MCF 10A (cell line): Measurements from ENCODE around the gene HELZ. TPM values are rescaled to one million over a fixed set of nuclear protein-coding genes. Genes with fewer than 3 reads are reported as not detected.
A peak's percentile ranks its signal among the peaks of the same experiment; 100 is the strongest.
"Not testable (repeated sequence)": the region's sequence is repeated elsewhere in the genome, so short reads cannot be mapped to it uniquely, and the experiment has no call there.

Experiments
- BruUV-seq: library from RNA; stranded (reverse); fragments of 400-500 nt; replicated peaks from 2 replicates; lab custom pipeline; 2021; lab: Mats Ljungman, UMichigan
- CTCF ChIA-PET: fragments of 300-600 bp; sonication (Branson Sonifier 250); formaldehyde crosslinking; extraction: SDS; loops from one replicate; lab custom pipeline; 2021; ENCODE audit warnings: antibody characterized with exemption, inconsistent platforms; lab: Yijun Ruan, JAX
- POLR2A ChIA-PET: fragments of 300-600, 350-650 bp; sonication (Branson Sonifier 250); formaldehyde crosslinking; extraction: SDS; loops from one replicate; lab custom pipeline; 2020; ENCODE audit warnings: antibody characterized with exemption, inconsistent platforms; lab: Yijun Ruan, JAX
- DNase-seq: peaks from one replicate; pipeline ENCODE4 v3.0.0-alpha.2; 2018; ENCODE audit not compliant: unreplicated experiment
- H3K27ac Mint-ChIP-seq: one replicate; pipeline ENCODE4 v1.8.0; 2022; ENCODE audit warnings: mild to moderate bottlenecking, low read depth, mixed read lengths; ENCODE audit not compliant: unreplicated experiment
- H3K27me3 Mint-ChIP-seq: one replicate; pipeline ENCODE4 v1.8.0; 2022; ENCODE audit warnings: mixed read lengths; ENCODE audit not compliant: insufficient read depth, unreplicated experiment
- H3K36me3 Mint-ChIP-seq: one replicate; pipeline ENCODE4 v1.8.0; 2022; ENCODE audit warnings: mild to moderate bottlenecking, moderate library complexity, mixed read lengths; ENCODE audit not compliant: insufficient read depth, unreplicated experiment
- H3K4me1 Mint-ChIP-seq: one replicate; pipeline ENCODE4 v1.8.0; 2022; ENCODE audit warnings: mixed read lengths; ENCODE audit not compliant: insufficient read depth, unreplicated experiment
- H3K4me3 Mint-ChIP-seq: one replicate; pipeline ENCODE4 v1.8.0; 2022; ENCODE audit warnings: mild to moderate bottlenecking, moderate library complexity, mixed read lengths; ENCODE audit not compliant: unreplicated experiment
- H3K9me3 Mint-ChIP-seq: one replicate; pipeline ENCODE4 v1.8.0; 2022; ENCODE audit warnings: mixed read lengths; ENCODE audit not compliant: unreplicated experiment
- intact Hi-C: fragments of 100-400 bp; cut with micrococcal nuclease; formaldehyde crosslinking; loops from 2 replicates; pipeline ENCODE4 v1.14.1; 2022
- total RNA-seq: library from RNA; stranded (reverse); gene quantifications from 2 replicates; pipeline ENCODE4 v1.2.3, GENCODE V29; 2022
- TF ChIP-seq, protein P1 (sequence below): fragments of 200-600 bp; IDR thresholded peaks from one replicate; pipeline ENCODE4 v1.8.0; 2022; ENCODE audit warnings: antibody characterized with exemption, mild to moderate bottlenecking; ENCODE audit not compliant: unreplicated experiment

HELZ gene
- total RNA-seq, 1 experiment from 2014 or later, result 71.7 TPM

DNA sequence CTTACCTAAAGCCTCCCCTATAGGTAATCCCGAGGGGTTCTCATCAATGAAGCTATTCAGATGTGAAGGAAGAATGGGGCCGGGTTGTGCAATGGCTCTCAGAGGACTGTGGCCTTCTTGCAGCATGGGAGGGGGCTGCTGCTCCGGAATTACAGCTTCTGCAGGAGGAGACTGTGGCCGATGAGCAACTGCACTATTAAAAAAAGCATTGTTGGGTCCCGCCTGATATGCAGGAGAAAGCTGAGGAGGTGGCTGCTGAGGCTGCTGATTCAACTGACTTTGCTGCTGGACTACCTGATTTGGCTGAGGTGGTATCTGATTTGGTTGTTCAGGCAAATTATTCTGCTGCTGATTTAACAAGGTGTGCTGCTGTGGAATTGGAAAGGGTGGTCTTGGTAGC is 135.9 kb downstream of the HELZ start:
- no peak for DNase-seq
- TSS peak; percentile 27 for BruUV-seq
- ChIA-PET CTCF (no interaction called here), POLR2A (no interaction called here)
- intact Hi-C loops, result no loop called here
- Mint-ChIP-seq H3K27ac (peak overlapping the region; percentile 50), H3K36me3 (peaks cover 93% of the 10 kb centered on the region), H3K4me3 (no peak overlapping the region), H3K27me3 (no peaks in the 10 kb centered on the region), H3K9me3 (no peaks in the 10 kb centered on the region), H3K4me1 (peaks cover 17% of the 10 kb centered on the region)
- TF ChIP-seq, protein P1, sequence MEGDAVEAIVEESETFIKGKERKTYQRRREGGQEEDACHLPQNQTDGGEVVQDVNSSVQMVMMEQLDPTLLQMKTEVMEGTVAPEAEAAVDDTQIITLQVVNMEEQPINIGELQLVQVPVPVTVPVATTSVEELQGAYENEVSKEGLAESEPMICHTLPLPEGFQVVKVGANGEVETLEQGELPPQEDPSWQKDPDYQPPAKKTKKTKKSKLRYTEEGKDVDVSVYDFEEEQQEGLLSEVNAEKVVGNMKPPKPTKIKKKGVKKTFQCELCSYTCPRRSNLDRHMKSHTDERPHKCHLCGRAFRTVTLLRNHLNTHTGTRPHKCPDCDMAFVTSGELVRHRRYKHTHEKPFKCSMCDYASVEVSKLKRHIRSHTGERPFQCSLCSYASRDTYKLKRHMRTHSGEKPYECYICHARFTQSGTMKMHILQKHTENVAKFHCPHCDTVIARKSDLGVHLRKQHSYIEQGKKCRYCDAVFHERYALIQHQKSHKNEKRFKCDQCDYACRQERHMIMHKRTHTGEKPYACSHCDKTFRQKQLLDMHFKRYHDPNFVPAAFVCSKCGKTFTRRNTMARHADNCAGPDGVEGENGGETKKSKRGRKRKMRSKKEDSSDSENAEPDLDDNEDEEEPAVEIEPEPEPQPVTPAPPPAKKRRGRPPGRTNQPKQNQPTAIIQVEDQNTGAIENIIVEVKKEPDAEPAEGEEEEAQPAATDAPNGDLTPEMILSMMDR, result no peak

DNA sequence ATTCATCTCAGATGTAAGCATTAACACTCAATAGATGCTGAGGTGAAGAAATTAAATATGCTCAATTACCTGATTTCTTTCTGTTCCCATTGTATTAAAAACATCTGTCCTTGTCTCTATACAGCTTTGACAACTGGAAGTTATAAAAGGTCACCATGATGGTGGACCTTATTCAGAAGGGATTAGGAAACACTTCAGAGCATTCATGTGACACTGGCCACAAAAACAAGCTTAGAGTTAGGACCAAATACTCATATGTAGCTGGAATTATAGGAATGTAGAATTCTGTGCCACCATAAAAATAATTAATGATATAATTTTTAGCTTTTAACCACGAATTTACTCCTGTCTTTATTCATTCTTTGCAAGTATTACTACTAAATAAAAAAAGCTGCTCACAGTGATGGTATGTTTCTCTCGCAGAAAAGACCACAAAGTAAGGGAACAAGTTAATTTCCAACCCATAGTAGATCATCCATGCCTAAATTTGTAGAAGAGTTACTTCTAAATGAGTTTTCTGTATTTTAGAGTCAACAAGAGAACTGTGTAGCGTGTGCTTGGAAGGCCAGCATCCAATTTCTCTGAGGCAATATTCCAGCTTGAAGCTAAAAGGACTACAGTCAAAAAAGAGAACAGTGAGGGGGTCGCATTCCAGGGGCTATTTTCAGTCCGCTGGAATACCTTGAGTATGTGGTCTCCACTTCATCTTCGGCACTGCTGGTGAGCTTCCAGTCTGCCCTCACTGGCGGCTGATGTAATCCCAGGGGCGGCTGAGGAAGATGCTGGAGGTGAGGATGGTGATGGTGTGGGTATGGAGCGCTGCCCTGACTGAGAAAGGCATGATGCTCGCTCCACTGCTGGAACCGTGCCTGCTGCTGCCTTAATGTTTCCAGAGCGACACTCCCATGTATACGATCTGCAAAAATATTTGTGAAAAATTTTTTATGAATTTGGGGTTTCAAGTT is 136.9 kb downstream of the HELZ start:
- POLR2A ChIA-PET, result interaction anchor here (0.8 to 1.3 kb wide), 2 partner anchors 18 to 47 kb away, joined by 3 to 4 read pairs; no protein-coding TSS in a partner anchor
- H3K27ac Mint-ChIP-seq, result no peak overlapping the region
- CTCF ChIA-PET, result interaction anchor here (0.5 kb wide), 1 partner anchor 157 kb away, joined by 4 read pairs; no protein-coding TSS in a partner anchor

DNA sequence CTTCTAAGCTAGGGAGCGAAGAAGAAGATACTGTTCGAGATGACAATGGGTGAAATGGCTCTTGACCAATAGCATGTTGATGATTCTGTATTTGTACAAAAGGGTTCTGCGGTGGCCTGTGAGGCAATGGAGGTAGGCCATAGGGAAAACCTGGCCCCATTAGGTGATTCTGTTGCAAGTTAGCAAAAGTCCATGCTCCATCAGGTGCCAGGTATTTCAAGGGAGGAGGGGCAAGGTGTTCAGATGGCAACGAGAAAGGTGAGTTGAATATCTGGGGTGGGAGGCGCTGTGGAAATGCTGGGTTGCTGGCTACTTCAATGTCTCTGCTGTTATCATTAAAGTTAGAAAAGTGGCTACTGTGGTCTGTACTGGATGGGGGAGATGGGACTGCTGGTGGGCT is 137.8 kb downstream of the HELZ start:
- H3K27ac Mint-ChIP-seq, result no peak overlapping the region
- CTCF ChIA-PET, result no interaction called here
- peaks cover 78% of the 10 kb centered on the region for H3K36me3 Mint-ChIP-seq
- no TSS peak for BruUV-seq
- no peaks in the 10 kb centered on the region for H3K27me3 Mint-ChIP-seq
- intact Hi-C loops, result no loop called here
- DNase-seq, result no peak
- H3K4me3 Mint-ChIP-seq, result no peak overlapping the region
- TF ChIP-seq, protein P1, result no peak
- peaks cover 18% of the 10 kb centered on the region for H3K4me1 Mint-ChIP-seq
- POLR2A ChIA-PET, result interaction anchor here (0.5 to 1.3 kb wide), 3 partner anchors 11 to 48 kb away, joined by 3 to 4 read pairs (median 3); no protein-coding TSS in a partner anchor
- H3K9me3 Mint-ChIP-seq, result no peaks in the 10 kb centered on the region

More for the DNA sequence above, 136.9 kb downstream of the HELZ start:
- BruUV-seq, result no TSS peak
- DNase-seq, result no peak
- Mint-ChIP-seq H3K4me3 (no peak overlapping the region), H3K36me3 (peaks cover 87% of the 10 kb centered on the region), H3K27me3 (no peaks in the 10 kb centered on the region), H3K9me3 (no peaks in the 10 kb centered on the region), H3K4me1 (peaks cover 19% of the 10 kb centered on the region)
- intact Hi-C loops, result no loop called here
- TF ChIP-seq, protein P1, result no peak

DNA sequence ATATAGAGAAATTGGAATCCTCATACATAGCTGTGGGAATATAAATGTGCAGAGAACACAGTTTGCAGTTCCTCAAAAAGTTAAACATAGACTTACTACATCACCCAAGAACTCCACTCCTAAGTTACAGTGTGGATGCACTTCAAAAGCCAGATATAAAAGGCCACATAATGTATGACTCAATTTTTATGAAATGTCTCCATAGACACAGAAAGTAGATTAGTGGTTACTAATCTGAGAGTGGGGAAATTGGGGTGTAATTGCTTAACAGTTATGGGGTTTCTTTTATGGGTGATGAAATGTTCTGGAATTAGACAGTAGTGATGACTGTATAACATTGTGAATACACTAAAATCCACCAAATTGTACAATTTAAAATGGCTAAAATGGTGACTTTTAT is 139.8 kb downstream of the HELZ start:
- Mint-ChIP-seq H3K4me1 (peaks cover 7% of the 10 kb centered on the region), H3K36me3 (peaks cover 69% of the 10 kb centered on the region), H3K27ac (no peak overlapping the region), H3K9me3 (no peaks in the 10 kb centered on the region), H3K27me3 (no peaks in the 10 kb centered on the region), H3K4me3 (no peak overlapping the region)
- ChIA-PET CTCF (no interaction called here), POLR2A (interaction anchor here (0.9 kb wide), 1 partner anchor 9 kb away, joined by 3 read pairs; no protein-coding TSS in a partner anchor)
- no TSS peak for BruUV-seq
- intact Hi-C loops, result no loop called here
- TF ChIP-seq, protein P1, result no peak
- DNase-seq, result peak; percentile 43

DNA sequence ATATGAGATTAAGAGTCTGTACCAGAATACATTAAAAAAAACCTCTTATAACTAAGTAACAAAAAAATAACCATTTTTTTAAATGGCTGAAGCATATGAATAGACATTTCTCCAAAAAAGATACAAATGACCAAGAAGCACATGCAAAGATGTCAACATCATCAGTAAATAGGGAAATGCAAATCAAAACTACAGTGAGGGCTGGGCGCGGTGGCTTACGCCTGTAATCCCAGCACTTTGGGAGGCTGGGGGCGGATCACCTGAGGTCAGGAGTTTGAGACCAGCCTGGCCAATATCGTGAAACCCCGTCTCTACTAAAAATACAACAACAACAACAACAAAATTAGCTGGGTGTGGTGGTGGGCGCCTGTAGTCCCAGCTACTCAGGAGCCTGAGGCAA is 140.4 kb downstream of the HELZ start:
- intact Hi-C loops, H3K4me1 Mint-ChIP-seq, H3K27me3 Mint-ChIP-seq, DNase-seq, H3K27ac Mint-ChIP-seq, POLR2A ChIA-PET, BruUV-seq, H3K4me3 Mint-ChIP-seq, CTCF ChIA-PET, H3K9me3 Mint-ChIP-seq: not testable (repeated sequence)
- peaks cover 63% of the 10 kb centered on the region for H3K36me3 Mint-ChIP-seq
